GM12874 (cell line): ENCODE results near the gene NTM.

Experiments
- CTCF ChIP-seq: IDR thresholded peaks from 2 replicates; pipeline ENCODE4 v1.5.1; 2011; ENCODE audit warnings: low read depth, mild to moderate bottlenecking, control low read depth, low read length, moderate library complexity; ENCODE audit not compliant: insufficient read depth

The NTM gene

DNA sequence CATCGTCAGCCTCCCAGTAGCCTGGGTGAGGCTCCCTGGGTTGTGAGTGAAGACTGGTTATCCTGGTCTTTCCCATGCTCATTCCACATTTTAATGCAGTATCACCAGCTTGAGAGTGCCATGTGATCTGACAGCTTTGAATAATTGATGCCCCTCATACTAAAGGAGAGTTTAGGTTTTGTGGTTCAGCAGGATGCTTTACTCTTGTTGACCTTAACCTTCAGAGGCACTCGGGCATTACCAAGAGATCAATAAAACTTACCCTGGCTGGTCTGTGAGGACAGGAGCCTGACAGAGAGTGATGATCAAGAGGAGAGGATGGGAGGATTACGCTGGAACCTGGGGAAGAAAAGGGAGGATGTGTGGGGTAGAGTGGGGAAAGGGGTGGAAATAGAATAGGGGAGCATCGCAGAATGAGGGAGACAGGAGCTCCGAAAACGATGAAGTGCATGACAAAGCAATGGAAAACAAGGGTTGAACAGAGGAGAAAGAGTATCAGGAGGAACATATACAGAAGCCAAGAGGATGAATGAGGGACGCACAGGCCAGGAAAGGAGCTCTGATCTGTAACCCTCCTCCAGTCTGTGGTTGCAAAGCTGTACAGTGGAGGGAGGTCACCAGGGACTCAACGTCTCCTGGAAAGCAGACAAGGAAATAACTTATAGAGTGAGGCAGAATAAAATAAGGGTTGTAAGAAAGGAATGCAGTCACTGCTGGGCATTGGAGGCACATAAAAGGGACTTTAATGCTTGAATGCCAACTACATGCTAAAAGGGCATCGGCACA is 594.5 kb downstream of the NTM start:
- no peak for TF ChIP-seq CTCF

DNA sequence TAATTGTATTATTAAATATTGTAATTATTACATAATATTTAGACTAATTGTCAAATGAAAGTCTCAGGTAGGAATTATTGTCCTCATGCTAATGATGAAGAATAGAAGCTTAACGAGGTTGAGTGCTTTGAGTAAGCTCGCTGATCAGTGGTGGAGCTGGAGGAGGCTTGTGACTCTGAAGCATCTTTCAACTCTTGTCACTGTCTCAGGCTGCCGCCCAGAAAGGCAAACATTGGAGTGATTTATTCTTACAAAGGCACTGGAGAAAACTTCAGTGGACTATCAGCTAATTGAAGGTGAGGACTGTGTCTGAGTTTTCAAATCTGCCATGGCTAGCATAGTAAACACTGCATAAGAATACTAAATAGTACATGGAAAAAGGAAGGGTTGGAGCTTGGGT is 595.1 kb downstream of the NTM start:
- no peak for TF ChIP-seq CTCF

GRCh38 chr11:131966667-131967066 is 596.3 kb downstream of the NTM start:
- no peak for TF ChIP-seq CTCF

DNA sequence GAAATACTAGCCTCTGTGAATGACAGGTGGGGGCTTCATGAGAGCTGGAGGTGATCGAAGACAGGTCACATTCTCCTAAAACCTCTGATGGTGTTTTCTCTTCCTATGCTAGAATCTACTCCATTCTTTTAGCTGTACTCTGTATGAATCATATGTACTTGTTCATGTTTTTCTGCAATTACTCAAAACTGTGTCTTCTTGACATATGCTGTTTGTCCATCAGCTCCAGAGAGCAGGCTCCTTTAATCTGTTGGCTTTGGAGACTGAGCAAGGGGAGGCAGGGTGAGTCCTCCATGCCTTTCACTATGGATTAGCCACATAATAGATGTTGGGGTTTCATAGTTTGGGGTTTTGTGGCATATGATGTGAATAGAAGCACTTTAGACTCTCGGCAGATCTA is 598.8 kb downstream of the NTM start:
- TF ChIP-seq CTCF: no peak

DNA sequence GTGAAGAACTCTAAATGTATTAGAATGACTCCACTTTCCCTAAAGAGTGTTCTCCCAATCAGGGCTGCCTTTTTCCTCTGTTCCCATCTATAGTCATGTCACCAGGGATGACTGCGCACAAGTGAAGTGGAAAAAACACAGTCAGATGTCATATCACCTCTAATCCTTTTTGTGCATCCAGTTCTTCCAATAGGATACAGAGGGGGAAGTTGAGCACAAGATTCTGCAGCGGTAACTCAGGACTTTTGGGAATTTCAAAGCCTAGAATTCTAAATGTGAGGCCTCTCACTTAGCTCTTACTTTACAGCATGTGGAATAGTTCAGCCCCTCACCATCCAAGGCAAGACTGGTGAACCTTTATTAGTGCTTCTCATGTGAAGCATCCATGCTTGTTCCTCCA is 602.6 kb downstream of the NTM start:
- no peak for TF ChIP-seq CTCF

GRCh38 chr11:131975619-131976018 is 605.2 kb downstream of the NTM start:
- no peak for TF ChIP-seq CTCF

GRCh38 chr11:131976021-131976420 is 605.6 kb downstream of the NTM start:
- TF ChIP-seq CTCF: no peak

DNA sequence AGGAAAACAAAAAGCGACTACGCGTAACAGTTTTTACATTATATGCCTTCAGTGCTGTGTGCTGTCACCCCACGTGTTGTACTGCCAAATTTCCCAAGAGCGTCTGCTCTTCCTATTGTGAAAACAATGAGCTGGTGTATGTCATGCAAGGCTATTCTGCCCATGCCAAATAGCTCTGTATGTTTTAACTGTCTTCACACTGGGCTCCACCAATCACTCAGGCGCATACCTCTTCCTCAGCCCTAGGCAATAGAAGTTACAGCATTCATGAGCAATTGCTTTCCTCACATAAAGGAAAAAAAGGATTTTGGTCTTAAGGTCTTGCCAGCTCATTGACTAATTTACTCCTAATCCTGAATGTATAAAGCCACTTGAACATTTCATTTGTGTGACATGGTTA is 606.8 kb downstream of the NTM start:
- TF ChIP-seq CTCF: no peak
